Naive B cell (primary cell): Measurements from ENCODE around the gene WDR54. TPM values are rescaled to one million over a fixed set of nuclear protein-coding genes. Genes with fewer than 3 reads are reported as not detected.
"Not testable (repeated sequence)": the region's sequence is repeated elsewhere in the genome, so short reads cannot be mapped to it uniquely, and the experiment has no call there.

Source experiments
- ATAC-seq, 2 donors: fragments of 150-1000 bp; cut with Tn5 transposase; 2 replicates each; pipeline ENCODE4 v1.10.0; 2021; ENCODE audit warnings: low read depth in 2 of 2, mild to moderate bottlenecking in 2 of 2, moderate library complexity in 2 of 2
- DNase-seq: peaks from one replicate; pipeline ENCODE4 v3.0.0; 2022
- H3K27ac Mint-ChIP-seq, 6 donors: one replicate each; pipeline ENCODE4 v1.8.0; 2020 to 2022; ENCODE audit warnings: mild to moderate bottlenecking in 6 of 6, mixed read lengths in 6 of 6, moderate library complexity in 5 of 6, inconsistent platforms in 2 of 6
- H3K27me3 Mint-ChIP-seq, 3 donors: one replicate each; pipeline ENCODE4 v1.8.0; 2021 to 2022; ENCODE audit warnings: mixed read lengths in 3 of 3, mild to moderate bottlenecking in 1 of 3
- H3K36me3 Mint-ChIP-seq, 2 donors: one replicate each; pipeline ENCODE4 v1.8.0; 2020 to 2022; ENCODE audit warnings: mixed read lengths in 2 of 2, inconsistent platforms in 1 of 2, mild to moderate bottlenecking in 1 of 2
- H3K4me1 Mint-ChIP-seq, 3 donors: one replicate each; pipeline ENCODE4 v1.8.0; 2020 to 2022; ENCODE audit warnings: mixed read lengths in 3 of 3, inconsistent platforms in 1 of 3, mild to moderate bottlenecking in 1 of 3, moderate library complexity in 1 of 3
- H3K4me3 Mint-ChIP-seq, 8 donors: one replicate each; pipeline ENCODE4 v1.8.0; 2020 to 2022; ENCODE audit warnings: mild to moderate bottlenecking in 8 of 8, mixed read lengths in 8 of 8, moderate library complexity in 8 of 8, inconsistent platforms in 2 of 8
- H3K9me3 Mint-ChIP-seq, 7 donors: one replicate each; pipeline ENCODE4 v1.8.0; 2020 to 2022; ENCODE audit warnings: mixed read lengths in 7 of 7, mild to moderate bottlenecking in 5 of 7, inconsistent platforms in 2 of 7, moderate library complexity in 1 of 7
- polyA plus RNA-seq, 6 donors: library from polyadenylated mRNA; unstranded; fragments of 300-500 nt; fragmentation: Illumina TruSeq; gene quantifications; one replicate each; pipeline ENCODE4 v1.2.3, GENCODE V29; 2021; ENCODE audit warnings: low read depth in 6 of 6

WDR54 gene
- polyA plus RNA-seq, 6 donors from 2014 or later, result 40.8 to 79.4 (median 47.8) TPM

DNA sequence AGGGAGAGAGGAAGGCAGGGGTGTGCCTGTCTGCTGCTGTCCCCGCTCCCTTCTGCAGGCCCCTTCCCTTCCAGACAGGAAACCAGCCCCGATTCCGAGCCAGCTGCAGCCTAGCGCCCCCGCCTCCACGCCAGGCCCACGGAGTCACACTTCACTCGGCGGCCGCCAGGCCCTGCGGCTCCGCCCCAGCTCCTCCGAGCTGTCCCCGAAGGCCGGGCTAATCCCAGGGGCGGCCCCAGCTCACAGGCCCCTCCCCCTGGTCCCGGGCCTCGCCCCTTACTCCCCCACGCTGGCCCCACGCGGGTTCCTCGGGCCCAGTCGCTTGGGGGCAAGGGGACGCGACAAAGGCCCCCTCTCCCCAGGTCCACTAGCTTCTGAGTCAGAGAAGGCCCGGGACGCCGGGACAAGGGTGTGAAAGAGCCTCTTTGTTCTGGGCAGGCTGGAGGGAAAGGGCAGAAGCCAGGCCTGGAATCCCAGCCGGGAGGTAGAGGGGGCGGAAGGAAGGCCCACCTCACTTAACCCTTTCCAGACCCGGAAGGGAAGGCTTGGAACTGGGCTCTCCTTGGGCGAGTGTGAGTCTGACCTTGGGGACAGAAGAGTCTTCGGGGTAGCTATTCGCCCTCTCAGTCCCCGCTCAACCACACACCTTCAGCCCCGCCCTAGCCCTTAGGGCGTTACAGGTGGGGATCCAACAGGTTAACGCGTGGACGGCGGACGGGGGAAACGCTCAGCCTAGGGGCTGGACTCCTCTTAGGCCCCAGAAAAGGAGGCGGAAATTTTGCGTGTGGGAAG is 19.0 kb downstream of the WDR54 start:
- Mint-ChIP-seq H3K27ac (peak overlapping the region in 2 of 6 donors; percentile 61 to 85), H3K9me3 (no peaks in the 10 kb centered on the region), H3K27me3 (peaks cover 16 to 36% (median 18%) of the 10 kb centered on the region in 3 donors), H3K4me1 (peaks cover 24 to 43% (median 40%) of the 10 kb centered on the region in 3 donors), H3K4me3 (peak overlapping the region; percentile 52 to 88 (median 82)), H3K36me3 (no peaks in the 10 kb centered on the region)
- DNase-seq (peak; percentile 62), ATAC-seq (peak; percentile 89)

- Mint-ChIP-seq H3K4me1 (peaks cover 24 to 43% (median 40%) of the 10 kb centered on the region in 3 donors), H3K36me3 (no peaks in the 10 kb centered on the region), H3K27me3 (peaks cover 18 to 36% (median 18%) of the 10 kb centered on the region in 3 donors), H3K27ac (peak overlapping the region in 2 of 6 donors; percentile 34 to 61), H3K4me3 (peak overlapping the region; percentile 52 to 88 (median 80)), H3K9me3 (no peaks in the 10 kb centered on the region)
- DNase-seq (no peak), ATAC-seq (peak in 1 of 2 donors; percentile 43)
These were observed 19.7 kb downstream of the WDR54 start for GRCh38 chr2:74441170-74441689.

- H3K27ac Mint-ChIP-seq, result peak within 1 kb of the TSS in 3 of 6 donors; percentile 34 to 69 (median 61)
- DNase-seq, result no peak
- H3K4me3 Mint-ChIP-seq, result peak within 1 kb of the TSS; percentile 78 to 88 (median 82)
- peaks cover 22 to 39% (median 39%) of the 10 kb centered on the region in 3 donors for H3K4me1 Mint-ChIP-seq
- H3K9me3 Mint-ChIP-seq, result no peaks in the 10 kb centered on the region
- H3K27me3 Mint-ChIP-seq, result peaks cover 18 to 41% (median 19%) of the 10 kb centered on the region in 3 donors
- ATAC-seq, result peak; percentile 34 to 36
- H3K36me3 Mint-ChIP-seq, result no peaks in the 10 kb centered on the region
These were observed 20.4 kb downstream of the WDR54 start, which contains the start of gene RTKN for GRCh38 chr2:74441690-74442482. TSS of gene RTKN (minus strand) at chr2:74441937. CDS start at chr2:74441816, 121 bp downstream.

GRCh38 chr2:74442483-74443297 is 21.2 kb downstream of the WDR54 start:
- DNase-seq, ATAC-seq, H3K36me3 Mint-ChIP-seq, H3K9me3 Mint-ChIP-seq: not testable (repeated sequence)
- Mint-ChIP-seq H3K27ac (peak overlapping the region in 1 of 6 donors; percentile 69), H3K27me3 (peaks cover 23 to 48% (median 27%) of the 10 kb centered on the region in 3 donors), H3K4me1 (peaks cover 17 to 33% (median 31%) of the 10 kb centered on the region in 3 donors), H3K4me3 (peak overlapping the region; percentile 67 to 88 (median 82))

- no peak for DNase-seq
- peak overlapping the region in 1 of 8 donors; percentile 24 for H3K4me3 Mint-ChIP-seq
- peak overlapping the region in 1 of 6 donors; percentile 64 for H3K27ac Mint-ChIP-seq
- H3K4me1 Mint-ChIP-seq, result peaks cover 8 to 19% (median 14%) of the 10 kb centered on the region in 3 donors
- H3K9me3 Mint-ChIP-seq, result no peaks in the 10 kb centered on the region
- peaks cover 23 to 48% (median 36%) of the 10 kb centered on the region in 3 donors for H3K27me3 Mint-ChIP-seq
- H3K36me3 Mint-ChIP-seq, result no peaks in the 10 kb centered on the region
- no peak for ATAC-seq
These were observed 23.2 kb downstream of the WDR54 start for GRCh38 chr2:74444498-74445318.

DNA sequence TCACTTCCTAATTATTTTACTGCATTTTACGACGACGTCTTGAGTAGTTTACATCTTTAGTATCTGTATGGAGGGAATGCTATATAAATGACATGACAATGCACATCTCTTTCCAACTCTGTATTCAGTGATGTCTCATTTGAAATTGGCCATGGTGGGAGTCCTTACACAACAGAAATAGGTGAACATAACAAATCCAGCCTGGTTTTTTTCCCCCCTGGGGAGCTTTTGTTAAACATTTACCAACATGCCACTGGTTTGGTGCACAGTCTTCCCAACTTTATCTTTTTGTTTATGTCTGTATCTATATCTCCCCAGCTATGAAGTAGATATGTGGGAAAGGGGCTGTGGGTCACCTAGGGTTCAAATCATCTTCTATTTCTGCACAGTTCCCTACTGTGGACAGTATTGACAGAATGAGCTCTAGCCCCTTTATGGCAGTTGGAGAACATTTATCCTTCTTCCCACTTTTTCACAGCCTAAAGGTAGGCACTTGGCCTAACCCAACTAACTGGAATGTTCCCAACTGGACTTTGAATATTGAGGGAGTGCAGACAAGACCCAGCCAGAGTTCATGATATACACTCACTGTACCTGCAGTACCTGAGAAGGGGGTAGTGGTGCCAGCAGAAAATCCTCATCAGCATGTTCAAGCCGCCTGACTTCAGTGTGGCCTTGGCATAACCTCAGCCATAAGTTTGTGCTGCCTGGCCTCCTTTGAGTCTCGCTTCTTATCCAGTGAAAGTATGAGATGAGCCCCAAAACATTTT is 25.9 kb downstream of the WDR54 start:
- H3K27me3 Mint-ChIP-seq, result peaks cover 18 to 31% (median 30%) of the 10 kb centered on the region in 3 donors
- no peaks in the 10 kb centered on the region for H3K9me3 Mint-ChIP-seq
- H3K27ac Mint-ChIP-seq, result peak overlapping the region in 1 of 6 donors; percentile 38
- no peak overlapping the region for H3K4me3 Mint-ChIP-seq
- H3K36me3 Mint-ChIP-seq, result no peaks in the 10 kb centered on the region
- DNase-seq (no peak), ATAC-seq (no peak)
- peaks cover 0 to under 1% (median under 1%) of the 10 kb centered on the region in 3 donors for H3K4me1 Mint-ChIP-seq

GRCh38 chr2:74448771-74449170 is 27.2 kb downstream of the WDR54 start:
- Mint-ChIP-seq H3K4me1 (peaks cover 0 to 3% (median 0%) of the 10 kb centered on the region in 3 donors), H3K9me3 (no peaks in the 10 kb centered on the region), H3K36me3 (no peaks in the 10 kb centered on the region), H3K27ac (no peak overlapping the region), H3K27me3 (peaks cover 16 to 28% (median 27%) of the 10 kb centered on the region in 3 donors), H3K4me3 (no peak overlapping the region)
- DNase-seq (no peak), ATAC-seq (no peak)

DNA sequence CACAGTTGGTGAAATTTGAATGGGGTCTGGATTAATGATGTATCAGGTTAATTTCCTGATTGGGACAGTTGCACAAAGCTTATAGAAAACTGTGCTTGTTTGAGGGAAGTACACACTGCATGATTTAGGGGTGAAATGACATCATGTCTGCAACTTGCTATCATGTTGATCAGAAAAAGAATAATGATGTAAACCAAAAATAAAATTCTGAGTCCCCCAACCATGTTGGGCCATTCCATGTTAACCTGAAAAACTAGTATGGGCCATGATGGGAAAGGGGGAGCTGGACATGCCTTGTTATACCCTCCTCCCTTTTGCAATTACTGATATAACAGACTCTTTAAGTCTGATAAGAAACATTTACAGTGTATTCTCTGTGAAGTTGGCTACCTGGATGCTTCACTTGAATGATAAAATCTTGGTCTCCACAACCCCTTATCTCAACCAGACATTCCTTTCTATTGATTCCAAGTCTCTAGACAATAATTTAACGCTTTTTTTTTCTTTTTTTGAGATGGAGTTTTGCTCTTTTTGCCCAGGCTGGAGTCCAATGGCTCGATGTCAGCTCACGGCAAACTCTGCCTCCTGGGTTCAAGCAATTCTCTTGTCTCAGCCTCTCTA is 29.1 kb downstream of the WDR54 start:
- H3K27ac Mint-ChIP-seq, result no peak overlapping the region
- DNase-seq, result no peak
- peaks cover 5 to 19% (median 12%) of the 10 kb centered on the region in 3 donors for H3K27me3 Mint-ChIP-seq
- no peaks in the 10 kb centered on the region for H3K36me3 Mint-ChIP-seq
- no peak for ATAC-seq
- no peaks in the 10 kb centered on the region for H3K9me3 Mint-ChIP-seq
- peak overlapping the region in 1 of 8 donors; percentile 40 for H3K4me3 Mint-ChIP-seq
- peaks cover 14 to 18% (median 15%) of the 10 kb centered on the region in 3 donors for H3K4me1 Mint-ChIP-seq

DNA sequence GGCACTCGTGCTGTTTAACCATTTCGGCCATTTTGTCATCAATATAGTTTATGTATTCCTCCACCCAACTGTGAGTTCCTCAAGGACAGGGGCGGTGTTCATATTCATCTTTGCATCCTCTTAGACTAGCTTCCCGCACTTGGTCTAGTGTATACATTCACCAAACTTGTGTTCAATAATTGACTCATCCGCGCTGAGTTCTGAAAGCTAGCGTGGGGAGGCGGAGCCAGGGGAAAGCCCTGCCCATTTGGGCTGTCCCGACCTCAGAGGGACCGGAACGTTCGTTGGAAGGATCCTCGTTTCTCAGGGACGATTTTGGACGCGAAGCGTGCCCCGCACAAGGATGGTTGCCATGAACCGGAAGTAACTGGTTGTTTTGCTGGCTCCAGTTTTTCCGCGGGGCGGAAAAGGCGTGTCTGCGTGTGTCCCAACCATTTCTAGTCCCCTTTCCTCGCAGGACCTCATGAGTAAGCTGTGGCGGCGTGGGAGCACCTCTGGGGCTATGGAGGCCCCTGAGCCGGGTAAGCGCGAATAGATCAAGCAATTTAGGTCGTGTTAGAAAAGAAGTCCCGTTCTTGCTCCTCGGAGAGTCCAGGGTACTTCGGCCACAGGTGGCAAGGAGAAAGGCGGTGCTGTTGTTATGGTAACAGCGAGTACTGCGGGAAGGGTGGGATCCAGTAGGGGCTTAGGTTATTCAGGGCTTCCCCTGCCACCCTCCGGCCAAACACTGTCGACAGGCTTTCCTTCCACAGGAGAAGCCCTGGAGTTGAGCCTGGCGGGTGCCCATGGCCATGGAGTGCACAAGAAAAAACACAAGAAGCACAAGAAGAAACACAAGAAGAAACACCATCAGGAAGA is 33.4 kb downstream of the WDR54 start, which contains the start of gene INO80B:
Gene INO80B (plus strand): TSS at position 434 of the 858 bp plus-strand sequence. CDS start 30 bp downstream, at position 464.
- DNase-seq, result peak; percentile 96
- no peaks in the 10 kb centered on the region for H3K36me3 Mint-ChIP-seq
- peak within 1 kb of the TSS; percentile 95 to 99 (median 99) for H3K27ac Mint-ChIP-seq
- peak; percentile 23 to 28 for ATAC-seq
- H3K27me3 Mint-ChIP-seq, result no peaks in the 10 kb centered on the region
- peaks cover 0 to 1% (median 0%) of the 10 kb centered on the region in 7 donors for H3K9me3 Mint-ChIP-seq
- H3K4me1 Mint-ChIP-seq, result peaks cover 43 to 52% (median 51%) of the 10 kb centered on the region in 3 donors
- H3K4me3 Mint-ChIP-seq, result peak within 1 kb of the TSS; percentile 94 to 100 (median 99)

GRCh38 chr2:74457129-74457548 is 35.6 kb downstream of the WDR54 start:
- Mint-ChIP-seq H3K27me3 (no peaks in the 10 kb centered on the region), H3K36me3 (no peaks in the 10 kb centered on the region), H3K9me3 (peaks cover 0 to 1% (median 0%) of the 10 kb centered on the region in 7 donors), H3K4me1 (peaks cover 45 to 63% (median 59%) of the 10 kb centered on the region in 3 donors), H3K4me3 (peak overlapping the region; percentile 94 to 100 (median 99)), H3K27ac (peak overlapping the region; percentile 98 to 100 (median 99))
- no peak for ATAC-seq
- DNase-seq, result no peak
